Omental fat pad (tissue), 4 donors: ENCODE results near the gene PPA1. TPM values are rescaled to one million over a fixed set of nuclear protein-coding genes. Genes with fewer than 3 reads are reported as not detected.
A peak's percentile ranks its signal among the peaks of the same experiment; 100 is the strongest.

Experiments used
- ATAC-seq: fragments of 150-250 bp; one replicate; pipeline ENCODE4 v1.9.1; 2016; ENCODE audit warnings: mild to moderate bottlenecking, moderate library complexity; ENCODE audit not compliant: low FRiP score
- DNase-seq: peaks from one replicate; pipeline ENCODE4 v3.0.0-alpha.2; 2019; ENCODE audit warnings: low spot score
- total RNA-seq, 4 donors: library from RNA; depleted of rRNA; stranded (reverse); fragments of >200 nt; gene quantifications; one replicate each; pipeline ENCODE4 v1.1.0, GENCODE V29; 2016
- TF ChIP-seq, protein P1 (sequence below), 3 donors: fragments of 450-650 bp; IDR thresholded peaks; one replicate each; pipeline ENCODE4 v1.5.1; 2016 to 2017; ENCODE audit warnings: antibody characterized with exemption in 3 of 3, mild to moderate bottlenecking in 3 of 3, moderate library complexity in 2 of 3

PPA1 gene
- total RNA-seq, 4 donors from 2014 or later: 92.4 to 331 (median 217) TPM

DNA sequence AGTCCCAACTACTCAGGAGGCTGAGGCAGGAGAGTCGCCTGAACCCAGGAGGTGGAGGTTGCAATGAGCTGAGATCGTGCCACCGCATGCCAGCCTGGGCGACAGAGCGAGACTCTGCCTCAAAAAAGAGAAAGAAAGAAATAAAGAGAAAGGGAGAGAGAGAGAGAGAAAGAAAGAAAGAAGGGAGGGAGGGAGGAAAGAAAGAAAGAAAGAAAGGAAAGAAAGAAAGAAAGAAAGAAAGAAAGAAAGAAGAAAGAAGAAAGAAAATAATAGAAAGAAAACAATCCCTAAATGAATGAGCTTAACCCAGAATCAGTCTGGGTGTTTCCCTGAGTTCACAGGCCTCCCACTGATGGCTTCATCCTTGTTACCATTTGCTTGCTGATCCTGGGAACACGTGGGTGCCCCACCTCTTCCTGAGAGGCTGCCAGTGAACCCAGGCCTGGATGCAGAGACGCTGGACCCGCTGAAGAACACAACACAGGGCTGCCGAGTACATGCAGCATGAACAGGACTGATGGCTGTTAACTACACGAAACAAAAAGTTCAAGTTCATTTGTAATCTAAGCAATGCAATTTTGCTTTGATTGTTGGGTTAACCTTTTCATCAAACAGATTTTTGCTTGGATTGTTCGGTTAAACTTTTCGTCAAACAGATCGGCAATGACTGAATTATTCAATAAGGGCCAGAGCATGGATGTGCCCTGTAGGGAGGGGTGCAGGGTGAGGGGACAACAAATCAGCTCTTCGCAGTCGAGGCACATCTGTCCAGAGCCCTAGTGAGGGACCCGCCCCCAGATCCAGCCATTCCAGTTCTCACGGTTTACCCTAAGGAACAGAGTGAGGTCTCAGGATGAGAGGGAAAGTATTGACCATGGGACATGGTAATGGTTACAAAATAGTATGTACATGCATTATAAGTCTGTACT is 39.0 kb upstream of the PPA1 start:
- ATAC-seq (peak; percentile 42), DNase-seq (peak; percentile 1)
- TF ChIP-seq, protein P1, sequence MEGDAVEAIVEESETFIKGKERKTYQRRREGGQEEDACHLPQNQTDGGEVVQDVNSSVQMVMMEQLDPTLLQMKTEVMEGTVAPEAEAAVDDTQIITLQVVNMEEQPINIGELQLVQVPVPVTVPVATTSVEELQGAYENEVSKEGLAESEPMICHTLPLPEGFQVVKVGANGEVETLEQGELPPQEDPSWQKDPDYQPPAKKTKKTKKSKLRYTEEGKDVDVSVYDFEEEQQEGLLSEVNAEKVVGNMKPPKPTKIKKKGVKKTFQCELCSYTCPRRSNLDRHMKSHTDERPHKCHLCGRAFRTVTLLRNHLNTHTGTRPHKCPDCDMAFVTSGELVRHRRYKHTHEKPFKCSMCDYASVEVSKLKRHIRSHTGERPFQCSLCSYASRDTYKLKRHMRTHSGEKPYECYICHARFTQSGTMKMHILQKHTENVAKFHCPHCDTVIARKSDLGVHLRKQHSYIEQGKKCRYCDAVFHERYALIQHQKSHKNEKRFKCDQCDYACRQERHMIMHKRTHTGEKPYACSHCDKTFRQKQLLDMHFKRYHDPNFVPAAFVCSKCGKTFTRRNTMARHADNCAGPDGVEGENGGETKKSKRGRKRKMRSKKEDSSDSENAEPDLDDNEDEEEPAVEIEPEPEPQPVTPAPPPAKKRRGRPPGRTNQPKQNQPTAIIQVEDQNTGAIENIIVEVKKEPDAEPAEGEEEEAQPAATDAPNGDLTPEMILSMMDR (IDR thresholded peaks at IDR 0.05): peak in 1 of 3 donors; percentile 15

DNA sequence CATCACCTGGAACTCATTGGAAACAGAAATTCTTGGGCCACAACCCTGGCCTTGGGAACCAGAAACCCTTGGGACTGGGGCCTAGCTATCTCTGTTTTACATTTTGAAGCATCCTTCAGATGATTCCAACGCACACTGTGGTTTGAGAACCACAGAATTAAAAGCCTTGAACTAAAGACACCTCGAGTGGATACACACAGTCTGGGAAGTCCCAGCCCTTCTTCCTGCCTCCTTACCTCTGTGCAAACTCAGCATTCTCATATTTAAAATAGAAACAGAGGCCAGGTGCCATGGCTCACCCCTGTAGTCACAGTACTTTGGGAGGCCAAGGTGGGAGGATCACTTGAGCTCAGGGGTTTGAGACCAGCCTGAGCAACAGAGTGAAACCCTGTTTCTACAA is 37.7 kb upstream of the PPA1 start:
- ATAC-seq: no peak
- TF ChIP-seq, protein P1 (IDR thresholded peaks at IDR 0.05): no peak

DNA sequence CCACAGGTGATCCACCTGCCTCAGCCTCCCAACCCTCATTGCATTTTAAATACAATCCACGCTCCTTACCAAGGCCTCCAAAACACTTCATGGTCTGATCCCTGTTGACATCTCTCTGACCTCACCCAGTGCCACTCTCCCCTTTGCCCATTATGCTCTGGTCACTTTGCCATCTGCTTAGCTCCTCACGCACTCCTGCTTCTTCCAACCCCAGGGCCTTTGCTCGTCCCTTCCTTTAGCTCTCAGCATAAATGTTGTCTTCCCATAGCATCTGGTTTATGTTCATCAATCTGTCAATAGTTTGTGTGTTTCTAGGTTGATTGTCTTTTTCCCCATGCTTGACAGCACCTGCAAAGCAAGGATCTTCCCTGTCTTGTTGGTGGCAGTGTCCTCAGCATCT is 36.5 kb upstream of the PPA1 start:
- TF ChIP-seq, protein P1 (IDR thresholded peaks at IDR 0.05): no peak
- no peak for ATAC-seq
- DNase-seq: no peak

More for the DNA sequence above, 37.7 kb upstream of the PPA1 start:
- no peak for DNase-seq

DNA sequence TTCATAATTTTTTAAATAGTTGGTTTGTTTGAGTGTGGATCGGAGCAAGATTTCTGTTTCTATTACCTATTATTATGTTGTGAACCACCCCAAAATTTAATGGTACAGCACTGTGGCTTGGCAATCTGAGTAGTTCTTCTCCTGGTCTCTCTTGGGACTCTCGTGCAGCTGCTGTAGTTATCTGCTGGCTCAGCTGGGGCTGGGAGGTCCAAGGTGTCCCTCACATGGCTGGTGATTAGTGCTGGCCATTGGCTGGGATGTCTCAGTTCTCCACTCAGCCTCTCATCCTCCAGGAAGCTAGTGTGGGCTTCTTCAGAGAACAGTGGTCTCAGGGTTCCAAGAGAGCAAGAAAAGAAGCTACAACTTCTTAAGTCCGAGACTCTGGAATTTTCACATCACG is 35.1 kb upstream of the PPA1 start:
- DNase-seq: no peak
- no peak for ATAC-seq
- TF ChIP-seq, protein P1 (IDR thresholded peaks at IDR 0.05): no peak

DNA sequence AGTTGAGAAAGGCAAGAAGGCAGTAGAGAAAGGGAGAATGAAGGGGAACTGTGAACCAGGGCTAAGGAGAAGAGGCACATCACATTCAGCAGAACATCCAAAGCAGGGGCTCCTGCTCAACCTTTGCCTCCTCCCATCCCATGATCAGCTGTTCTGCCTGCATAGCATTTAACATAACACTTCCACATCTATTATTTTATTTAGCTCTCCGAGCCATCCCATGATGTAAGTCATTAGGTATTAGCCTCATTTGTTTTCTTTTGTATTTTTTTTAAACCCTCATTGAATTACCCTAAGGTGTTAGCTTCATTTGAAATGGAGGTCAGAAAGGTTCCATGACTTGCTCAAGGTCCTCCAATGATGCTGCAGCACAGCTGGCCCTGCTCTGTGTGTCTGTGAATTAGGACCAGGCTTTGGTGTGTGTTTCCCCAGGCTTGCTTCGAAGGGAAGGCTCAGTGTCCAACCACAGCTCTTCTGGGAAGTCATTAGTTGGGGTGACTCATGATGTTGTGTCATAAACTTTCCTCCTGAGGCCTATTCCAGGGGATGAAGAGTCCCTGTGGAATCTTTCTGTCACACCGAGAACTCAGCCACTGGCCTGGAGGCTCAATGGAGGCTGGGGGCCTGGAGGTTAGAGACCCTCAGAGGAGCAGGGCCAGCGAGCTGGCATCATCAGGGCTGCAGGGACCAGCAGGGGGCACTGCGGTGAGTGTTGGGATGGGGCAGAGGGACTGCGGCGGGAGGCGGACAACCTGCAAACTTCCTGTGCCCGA is 34.1 kb upstream of the PPA1 start:
- no peak for DNase-seq
- TF ChIP-seq, protein P1 (IDR thresholded peaks at IDR 0.05): no peak
- peak; percentile 67 for ATAC-seq

DNA sequence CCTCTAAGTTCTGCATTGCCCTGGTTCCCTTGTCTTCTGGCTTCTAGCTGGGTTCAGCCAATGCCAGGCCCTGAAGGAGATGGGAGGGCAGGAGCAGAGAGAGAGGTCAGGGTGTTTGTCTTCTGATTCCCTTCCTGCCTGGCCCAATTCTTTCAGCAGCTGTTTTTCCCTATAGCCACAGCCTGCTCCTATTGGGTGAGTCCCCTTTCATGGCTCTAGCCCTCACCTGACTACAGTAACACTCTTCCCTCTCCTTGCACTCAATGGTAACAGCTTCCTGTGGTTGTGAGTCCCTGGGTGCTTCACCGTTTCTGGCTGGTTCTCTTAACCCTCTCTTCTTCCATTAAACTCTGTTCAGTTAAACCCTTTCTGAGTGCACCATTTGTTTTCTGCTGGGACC is 33.5 kb upstream of the PPA1 start:
- DNase-seq: no peak

More for the DNA sequence above, 33.5 kb upstream of the PPA1 start:
- TF ChIP-seq, protein P1 (IDR thresholded peaks at IDR 0.05): no peak
- ATAC-seq: no peak
